Activated CD8-positive, alpha-beta memory T cell treated with anti-CD3 and anti-CD28 coated beads, Interleukin-2, amount 50 U/mL, for 1 hour (primary cell): ENCODE measurements around the gene PPIE.
"Not testable (repeated sequence)": the region's sequence is repeated elsewhere in the genome, so short reads cannot be mapped to it uniquely, and the experiment has no call there.

ENCODE experiments used
- DNase-seq: peaks from one replicate; pipeline ENCODE4 v3.0.0-alpha.2; 2020; ENCODE audit errors: extremely low read depth

PPIE gene

DNA sequence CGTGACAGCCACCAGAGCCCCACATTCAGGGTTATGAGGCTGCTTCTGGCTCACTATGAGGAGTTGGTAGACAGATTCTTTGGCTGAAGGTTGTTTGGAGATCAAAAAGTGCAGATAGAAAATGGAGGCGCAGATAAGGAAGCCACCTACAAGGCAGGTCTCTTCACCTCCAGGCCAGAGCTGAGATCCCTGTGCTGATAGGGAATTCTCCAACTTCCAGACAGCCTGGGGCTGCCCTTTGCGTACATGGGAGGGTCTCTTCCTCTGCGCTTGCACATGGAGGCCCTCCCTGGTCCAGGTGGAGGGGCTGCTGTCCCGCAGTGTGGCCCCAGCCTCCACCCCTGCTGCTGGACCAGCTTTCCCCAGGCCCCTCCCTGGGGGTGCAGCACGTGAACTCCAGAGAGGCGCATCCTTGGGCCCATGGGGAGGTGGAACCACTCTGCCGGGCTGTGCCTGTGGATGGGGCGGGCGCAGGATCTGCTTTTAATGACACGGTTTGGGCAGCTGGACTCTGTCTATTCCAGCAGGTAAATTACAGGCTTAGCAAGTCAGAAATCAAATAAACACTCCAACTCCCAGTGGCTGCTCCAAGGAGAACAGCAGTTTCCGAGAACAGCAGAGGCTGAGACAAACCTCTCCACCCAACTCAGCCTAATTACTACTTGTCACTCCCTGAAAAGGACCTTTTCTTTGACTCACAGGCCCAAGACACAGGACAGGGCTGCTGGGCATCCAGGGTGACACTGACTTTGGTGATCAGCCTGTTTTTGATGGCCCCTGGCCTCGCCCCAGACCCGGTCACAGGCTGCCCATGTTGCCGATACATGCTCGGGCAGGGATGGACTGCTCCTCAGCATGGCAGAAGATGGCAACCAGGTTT is 20.1 kb downstream of the PPIE start:
- DNase-seq: no peak

DNA sequence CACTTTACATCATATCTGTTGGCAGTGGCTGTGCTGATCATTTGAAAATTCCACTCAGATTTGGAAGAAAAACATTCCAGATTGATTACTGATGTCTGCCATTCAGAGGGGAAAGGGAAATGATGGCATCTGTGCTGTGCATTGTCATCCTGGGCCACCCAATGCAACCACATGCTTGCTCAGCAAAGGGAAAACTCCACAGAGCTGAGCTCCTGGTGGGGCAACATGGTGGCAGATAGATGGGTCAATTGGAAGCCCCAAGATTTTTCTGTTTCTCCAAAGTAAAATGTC is 20.7 kb downstream of the PPIE start:
- no peak for DNase-seq

DNA sequence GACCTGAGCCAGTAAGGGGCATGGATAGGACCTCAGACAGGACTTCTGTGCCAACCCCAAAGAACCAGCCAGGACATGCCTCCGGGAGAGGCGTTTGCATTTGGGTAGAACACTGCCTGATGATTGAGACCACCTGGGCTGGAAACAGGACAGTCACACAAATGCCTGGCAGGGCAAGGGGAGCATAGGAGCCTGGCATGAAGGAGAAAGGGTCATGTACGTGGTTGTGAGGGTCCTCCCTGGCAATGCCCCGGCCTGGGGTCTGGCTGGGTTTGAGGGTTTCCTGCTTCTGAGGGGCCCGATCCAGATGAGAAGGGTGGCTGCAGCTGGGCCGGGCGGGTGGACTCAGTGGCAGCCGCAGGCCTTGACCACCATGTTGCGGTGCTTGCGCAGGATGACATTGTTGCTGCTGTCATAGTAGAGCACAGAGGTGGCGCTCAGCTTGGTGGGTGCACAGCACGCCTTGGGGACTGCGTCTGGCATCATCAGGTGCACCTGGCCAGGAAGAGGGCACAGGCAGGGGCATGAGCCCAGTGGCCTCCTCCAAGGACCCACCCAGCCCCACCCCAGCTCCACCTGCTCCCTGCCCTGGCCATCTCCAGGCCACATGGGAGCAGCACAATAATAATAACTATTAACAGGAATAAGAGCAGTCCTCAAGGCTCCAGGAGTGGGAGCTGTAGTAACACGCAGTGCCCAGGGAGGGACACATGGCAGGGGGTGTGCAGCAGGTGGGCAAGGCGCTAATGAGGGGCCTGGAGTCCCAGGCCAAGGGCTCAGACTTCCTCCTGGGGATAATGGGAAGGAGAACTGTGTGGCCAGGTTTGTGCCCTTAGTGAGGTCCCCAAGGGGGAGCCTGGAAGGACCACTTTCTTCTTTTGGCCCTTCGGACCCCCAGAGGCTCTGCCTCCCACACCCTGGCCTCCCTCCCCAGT is 21.7 kb downstream of the PPIE start:
- no peak for DNase-seq

DNA sequence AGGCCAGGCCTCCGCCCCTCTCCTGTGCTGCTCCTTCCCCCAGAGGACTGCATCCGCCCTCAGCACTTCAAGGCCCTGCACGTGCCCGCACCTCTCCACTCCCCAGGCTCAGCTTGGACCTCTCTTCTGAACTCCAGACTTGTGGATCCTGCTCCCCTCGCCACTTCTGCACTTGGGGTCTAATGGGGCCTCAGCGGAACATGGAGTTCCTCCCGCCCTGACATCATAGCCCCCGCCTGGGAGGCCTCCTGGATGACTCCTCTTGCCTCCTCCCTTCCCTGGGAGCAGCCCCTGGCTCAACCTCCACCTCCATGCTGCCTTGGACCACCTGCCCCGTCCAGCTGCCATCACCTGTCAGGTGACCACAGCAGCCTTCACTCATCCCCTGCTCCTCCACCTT is 22.3 kb downstream of the PPIE start:
- DNase-seq: no peak

DNA sequence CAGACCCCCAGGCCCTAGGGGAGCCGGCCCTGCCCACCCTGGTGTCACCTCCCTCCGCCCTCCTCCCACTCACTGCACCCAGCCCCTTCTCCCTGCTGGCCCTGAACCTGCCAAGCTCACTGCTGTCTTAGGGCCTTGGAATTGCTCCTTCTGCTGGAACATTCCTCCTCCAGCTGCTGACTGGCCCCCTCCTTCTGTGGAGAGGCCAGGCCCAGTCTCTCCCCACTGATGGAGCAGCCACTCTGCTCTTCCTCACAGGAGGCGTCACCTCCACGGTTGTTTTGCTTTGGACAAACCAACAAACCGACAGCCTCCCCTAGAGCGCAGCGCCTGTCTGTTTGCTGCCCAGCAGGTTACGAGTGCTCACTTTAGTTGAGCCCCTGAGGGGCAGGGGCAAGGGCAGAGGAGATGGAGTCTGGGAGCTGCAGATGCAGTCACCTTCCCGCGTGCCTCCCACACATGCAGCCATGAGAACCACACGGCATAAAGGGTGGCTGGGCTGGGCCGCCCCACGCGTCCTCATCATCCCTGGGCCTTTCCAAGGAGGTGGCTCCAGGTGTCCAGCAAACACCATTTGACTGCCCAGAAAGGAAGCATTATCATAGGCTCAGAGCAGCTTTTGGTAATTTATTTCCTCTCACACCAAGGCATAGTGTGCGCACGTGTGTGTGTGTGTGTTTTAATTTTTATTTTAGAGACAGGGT is 23.0 kb downstream of the PPIE start:
- DNase-seq: no peak

DNA sequence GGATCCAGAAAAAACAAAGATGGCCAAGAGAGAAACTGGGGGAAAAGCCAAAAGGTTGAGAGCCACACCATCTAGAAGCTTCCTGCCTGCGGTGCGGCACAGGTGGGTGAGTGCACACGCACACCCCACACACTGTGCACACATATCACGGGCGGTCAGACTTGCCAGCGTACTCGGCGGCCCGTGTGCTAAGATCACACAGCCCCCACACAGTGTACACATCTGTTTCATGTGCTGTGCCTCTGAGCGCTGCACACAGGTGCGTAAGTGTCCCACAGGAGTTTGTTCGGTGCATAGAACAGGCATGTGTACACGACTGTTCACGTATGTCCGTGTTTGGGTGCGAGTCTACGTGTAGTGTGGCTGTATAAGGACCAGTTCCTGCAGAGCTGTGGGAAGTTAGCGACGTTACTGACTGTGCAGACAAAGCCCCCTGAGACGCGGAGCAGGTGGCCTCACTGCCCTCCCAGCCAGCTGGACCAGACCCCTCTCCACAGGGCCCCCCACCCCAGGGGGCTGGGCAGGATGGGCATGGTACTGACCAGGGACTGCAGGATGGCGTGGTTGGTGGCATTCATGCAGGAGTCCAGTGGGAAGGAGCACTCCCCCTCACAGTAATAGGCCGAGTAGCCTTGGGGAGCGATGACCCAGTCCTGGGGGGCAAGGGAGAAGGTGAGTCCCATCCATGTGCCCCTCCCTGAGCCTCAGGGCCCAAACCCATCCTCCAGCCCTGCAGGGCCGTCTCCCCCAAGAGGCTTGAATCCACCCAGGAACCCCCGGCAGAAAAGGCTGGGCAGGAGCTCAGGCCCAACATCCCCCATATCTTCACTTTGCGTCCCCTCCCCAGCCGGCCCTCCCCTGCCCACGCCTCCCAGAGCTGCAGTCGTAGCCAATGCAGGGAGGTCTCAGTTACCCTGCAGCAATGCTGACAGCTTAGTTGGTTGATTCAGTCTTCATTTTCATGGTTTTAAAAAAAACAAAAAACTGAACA is 24.2 kb downstream of the PPIE start:
- no peak for DNase-seq

DNA sequence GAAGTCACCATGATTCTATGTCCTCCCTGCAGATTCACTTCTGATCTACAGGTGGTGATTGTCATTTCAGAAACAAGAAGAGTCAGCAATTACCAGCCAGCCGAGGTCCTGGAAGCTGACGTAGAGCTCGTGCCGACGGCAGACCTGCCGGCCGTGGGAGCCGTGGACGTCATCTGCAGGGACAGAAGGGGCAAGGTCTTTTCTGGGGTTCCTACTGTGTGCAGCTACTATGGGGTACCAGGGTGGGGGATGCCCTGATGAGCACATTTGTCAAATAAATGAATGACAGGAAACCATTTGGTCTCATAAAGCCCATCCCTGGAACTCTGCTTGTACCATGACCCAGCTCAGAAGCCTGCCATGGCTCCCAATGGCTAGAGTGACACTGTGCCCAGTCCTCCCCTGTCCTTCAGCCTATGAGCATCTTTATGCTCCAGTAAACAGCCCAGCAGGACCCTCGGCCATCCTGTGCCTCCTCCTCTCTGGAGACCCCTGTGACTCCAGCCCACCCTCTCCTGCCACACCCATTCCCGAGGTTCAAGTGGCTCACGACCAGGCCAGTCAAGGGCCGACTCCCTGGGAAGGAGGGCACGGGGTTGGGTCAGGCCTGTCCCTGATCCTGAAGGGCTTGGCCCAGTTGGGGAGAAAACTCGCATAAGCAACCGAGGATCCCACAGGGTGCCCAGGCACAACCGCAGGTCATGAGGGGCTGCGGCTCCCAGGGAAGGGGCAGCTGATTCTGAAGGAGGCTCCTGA is 25.1 kb downstream of the PPIE start:
- DNase-seq: not testable (repeated sequence)

DNA sequence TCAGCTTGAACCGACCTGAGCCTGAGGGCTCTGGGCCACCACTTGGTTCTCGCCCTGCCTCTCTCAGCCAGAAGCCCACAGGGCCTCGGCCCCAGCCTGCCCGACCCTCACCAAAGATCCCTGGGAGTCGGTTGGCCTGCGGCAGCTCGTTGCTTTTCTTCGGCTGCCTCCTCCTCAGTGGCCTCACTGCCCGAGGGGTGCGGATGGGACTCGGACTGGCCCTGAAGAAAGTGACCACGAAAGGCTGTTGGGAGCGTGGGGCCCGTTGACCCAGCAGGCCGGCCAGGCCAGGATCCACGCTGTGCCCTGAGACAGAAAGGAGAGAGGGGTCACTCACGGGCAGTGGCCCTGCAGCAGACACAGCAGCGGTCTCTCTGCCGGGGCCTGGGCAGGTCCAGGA is 25.8 kb downstream of the PPIE start:
- DNase-seq: not testable (repeated sequence)

DNA sequence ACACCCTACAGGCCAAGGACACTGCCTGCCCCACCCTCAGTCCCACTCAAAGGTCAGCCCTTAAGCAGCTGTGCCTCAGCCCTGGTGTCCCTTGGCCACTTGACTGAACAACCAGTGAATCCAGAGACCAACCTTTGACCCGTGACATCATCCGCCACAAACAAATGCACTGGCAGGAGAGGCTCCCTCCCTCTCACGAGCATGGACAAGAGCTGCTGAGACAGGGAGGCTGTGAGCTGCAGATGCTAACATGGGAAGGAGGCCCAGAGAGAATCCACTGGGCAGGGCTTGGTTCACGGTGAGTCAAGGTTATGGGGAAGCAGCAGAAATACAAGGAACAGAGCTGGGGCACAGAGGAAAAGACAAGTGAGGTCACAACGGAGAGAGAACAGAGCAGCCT is 27.8 kb downstream of the PPIE start:
- DNase-seq: not testable (repeated sequence)

DNA sequence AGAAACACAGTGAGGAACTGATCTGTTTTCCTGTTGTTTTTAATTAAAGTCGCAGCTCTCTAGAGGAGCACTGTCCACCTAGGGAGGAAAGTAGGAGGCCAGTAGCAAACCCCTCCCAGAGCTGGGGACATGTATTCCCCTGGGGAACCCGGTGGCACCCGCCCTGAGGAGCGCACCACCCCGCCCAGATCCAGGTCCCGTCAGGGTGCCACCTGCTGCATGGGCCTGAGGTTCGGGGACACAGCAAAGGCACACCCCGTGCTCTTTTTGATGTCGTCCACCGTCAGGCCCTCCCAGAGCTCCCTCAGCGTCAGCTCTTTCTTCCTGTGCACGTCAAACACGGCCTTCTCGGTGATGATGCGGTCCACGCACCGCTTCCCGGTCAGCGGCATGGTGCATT is 30.8 kb downstream of the PPIE start:
- not testable (repeated sequence) for DNase-seq

DNA sequence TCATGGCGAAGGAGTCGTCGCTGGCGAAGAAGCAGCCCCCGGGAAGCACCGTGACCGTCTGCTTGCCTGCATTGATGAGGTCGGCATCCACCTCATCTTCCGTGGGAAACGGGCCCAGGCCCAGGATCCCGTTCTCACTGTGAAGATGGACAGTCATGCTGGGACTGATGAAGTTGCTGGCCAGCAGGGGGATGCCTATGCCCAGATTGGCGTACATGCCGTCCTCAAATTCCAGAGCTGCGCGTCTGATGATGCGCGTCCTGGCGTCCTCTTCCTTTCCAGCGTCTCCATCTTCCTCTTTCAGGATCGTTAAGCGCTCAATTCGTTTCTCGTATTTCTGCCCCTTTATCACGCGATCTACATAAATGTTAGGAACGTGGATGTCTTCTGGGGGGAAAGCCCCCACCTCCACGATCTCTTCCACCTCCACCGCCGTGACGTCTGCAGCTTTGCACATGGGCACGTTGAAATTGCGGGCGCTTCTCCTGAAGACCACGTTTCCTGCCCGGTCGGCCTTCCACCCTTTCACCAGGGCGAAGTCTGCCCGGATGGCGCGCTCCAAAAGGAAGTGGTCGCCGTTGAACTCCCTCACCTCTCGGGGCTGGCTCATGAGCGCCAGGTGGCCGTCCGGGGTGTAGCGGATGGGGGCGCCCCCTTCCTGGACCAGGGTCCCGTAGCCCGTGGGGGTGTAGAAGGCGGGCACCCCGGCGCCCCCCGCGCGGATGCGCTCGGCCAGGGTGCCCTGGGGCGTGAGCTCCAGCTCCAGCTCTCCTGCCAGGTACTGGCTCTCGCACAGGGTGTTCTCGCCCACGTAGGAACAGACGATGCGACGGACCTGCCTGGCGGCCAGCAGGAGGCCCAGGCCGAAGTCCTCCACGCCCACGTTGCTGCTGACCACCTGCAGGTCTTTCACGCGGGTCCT is 31.7 kb downstream of the PPIE start:
- not testable (repeated sequence) for DNase-seq

DNA sequence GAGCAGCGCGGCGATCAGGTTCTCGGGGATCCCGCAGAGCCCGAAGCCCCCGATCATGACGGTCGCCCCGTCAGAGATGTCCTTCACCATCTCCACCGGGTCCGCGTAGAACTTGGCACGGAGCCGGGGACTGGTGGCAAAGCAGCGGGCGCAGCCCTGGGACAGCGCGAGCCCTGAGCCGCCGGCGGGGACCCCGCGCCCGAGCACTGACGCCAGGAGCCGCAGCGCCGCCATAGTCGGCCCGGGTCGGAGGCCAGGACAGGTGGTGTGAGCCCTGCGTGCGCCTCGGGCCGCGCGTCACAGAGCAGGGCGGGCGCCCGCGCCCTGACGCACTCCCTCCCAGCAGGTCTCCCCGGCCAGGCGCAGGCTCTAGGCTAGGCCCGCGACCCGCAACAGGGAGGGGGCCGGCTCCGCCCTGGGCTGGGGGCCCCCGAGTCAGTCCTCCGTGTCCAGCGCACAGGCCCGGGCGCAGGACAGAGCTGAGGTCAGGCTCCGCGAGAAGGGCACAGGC is 32.4 kb downstream of the PPIE start, which contains the start of gene OXCT2:
Gene OXCT2, minus strand, starts transcription at position 327 of the 511 bp plus-strand sequence. Its CDS starts 93 bp downstream, at position 234.
- DNase-seq: not testable (repeated sequence)

DNA sequence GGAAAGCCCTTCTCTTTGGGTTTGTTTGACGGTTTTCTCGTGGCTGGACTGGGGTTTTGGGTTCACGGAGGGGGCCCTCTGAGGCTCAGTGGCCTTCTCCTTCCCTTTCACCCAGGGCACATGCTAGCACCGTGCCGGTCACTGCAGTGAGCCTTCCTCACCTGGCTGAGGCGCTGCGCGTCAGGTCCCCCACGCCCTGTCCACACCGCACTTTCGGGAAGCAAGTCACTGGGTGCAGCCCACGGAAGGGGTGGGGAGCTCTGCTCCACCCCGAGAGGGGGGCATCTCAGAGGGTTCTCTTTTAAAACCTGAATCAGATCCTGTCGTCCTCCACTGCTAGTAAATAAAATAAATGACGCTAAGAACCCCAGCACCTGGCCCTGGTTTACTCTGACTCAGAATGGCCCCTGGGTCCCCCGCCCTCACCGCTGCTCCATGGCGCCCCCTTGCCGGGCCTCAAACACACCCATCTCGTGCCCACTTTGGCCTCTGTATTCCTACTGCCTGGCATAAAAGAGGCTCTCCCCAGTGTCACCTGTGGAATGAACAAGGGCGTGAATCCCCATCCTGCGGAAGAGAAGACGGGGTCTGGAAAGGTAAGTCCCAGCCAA is 34.8 kb downstream of the PPIE start:
- DNase-seq: not testable (repeated sequence)

DNA sequence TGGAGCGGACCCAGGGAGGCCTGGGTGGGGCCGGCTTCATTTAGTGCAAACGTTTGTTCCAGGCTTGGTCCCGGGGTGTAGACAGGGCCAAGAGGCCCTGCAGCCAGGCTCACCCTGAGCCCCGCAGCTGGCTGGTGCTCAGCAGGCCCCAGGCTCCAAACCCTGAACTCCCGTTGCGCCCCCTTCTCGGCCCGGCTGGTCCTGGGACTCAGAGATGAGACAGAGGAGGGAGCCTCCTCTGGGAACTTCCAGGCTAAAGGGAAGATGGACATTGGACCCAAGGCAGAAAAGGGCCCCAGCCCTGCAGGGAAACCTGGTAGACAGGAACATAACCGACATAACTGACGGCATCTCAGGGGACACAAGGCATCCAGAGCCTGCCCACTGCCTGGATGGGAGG is 36.5 kb downstream of the PPIE start:
- DNase-seq: not testable (repeated sequence)

DNA sequence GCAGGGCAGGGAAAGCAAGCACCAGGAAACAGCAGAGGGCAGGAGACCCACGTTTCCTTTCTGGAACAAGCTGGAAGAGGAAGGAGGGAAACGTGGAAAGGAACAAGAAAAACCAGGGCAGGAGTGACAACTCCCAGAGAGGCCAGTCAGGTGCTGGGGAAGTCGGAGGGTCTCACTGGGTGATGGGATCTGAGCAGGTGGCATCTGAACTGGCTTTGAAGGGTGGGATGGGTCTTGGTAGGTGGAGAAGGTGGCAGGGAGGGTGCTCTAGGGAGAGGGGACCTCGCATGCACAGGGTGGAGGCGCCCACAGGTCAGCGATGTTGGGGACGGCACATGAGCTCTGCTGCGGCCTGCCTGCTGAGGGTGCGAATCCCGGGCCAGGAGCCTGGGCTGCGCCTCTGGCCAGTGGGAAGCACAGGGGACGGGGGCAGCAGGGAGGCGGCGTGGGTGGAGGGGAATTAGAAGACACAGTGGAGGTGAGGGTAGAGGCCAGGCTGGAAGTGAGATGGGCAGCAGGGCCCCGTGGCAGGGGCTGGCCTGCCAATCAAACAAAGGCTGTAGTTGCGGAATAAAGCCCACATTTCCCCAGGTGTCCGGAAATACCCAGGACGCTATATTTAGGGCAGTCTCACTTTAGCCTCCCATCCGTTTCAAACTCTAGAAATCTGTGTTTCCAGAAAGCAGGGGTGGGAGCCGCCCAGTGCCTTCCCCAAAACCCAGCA is 37.2 kb downstream of the PPIE start:
- not testable (repeated sequence) for DNase-seq

DNA sequence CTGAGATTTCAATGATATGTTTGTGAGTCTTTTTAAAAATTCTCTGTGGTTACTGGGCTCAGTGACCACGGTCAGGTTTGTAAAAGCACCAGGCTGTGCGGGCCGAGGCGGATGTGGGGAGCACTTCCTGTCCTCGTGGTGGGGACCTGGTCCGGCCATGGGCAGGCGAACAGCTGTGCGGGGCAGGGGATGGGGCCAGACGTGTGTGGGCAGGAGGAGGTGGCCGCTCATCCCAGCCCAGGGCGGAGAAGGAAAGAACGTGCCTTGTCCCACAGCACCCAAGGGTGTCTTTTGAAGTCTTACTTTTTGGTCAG is 37.7 kb downstream of the PPIE start:
- no peak for DNase-seq

DNA sequence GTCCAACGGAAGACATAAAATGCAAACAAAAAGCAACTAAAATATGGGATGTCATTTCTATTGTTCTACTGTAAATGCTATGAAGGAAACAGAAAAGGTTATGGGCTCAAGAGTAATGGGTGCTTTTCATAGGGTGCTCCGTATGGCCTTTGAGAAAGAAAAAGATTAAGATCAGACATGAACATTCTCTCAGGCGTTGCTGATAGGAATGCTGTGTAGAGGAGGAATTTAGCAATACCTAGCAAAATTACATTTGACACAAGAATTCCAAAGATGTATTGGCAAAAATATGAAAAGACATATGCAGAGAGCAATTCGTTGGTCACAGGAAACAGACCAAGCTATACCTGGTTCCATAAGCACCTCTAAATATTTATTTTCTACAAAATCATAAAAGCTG is 38.2 kb downstream of the PPIE start:
- no peak for DNase-seq

DNA sequence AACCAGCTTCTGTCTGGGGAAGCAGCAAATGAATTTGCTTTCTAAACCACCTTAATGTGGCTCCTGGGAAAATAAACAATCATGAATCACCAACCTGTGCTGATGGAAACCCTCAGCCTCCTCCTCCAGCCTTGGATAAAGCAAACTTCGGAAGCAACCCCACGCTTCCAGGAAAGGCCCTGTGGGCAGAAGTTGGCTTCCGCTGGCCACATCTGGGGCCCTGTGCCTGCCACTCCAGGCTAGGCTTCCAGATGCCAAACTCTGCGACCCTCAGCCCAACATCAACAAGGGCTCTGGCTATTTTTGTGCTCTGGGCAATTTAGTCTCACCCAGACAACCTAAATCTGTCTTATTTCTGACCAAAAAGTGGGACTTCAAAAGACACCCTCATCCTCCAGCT is 38.6 kb downstream of the PPIE start:
- DNase-seq: no peak
